K562 (cell line): Measurements from ENCODE around the gene NUDT21. TPM values are rescaled to one million over a fixed set of nuclear protein-coding genes. Genes with fewer than 3 reads are reported as not detected.

Source experiments
- ATAC-seq: fragments of 200-7000 bp; cut with Tn5 transposase; 3 replicates; pipeline ENCODE4 v1.9.1; 2020; ENCODE audit warnings: moderate library complexity
- BruUV-seq: library from RNA; stranded (reverse); fragments of 400-500 nt; replicated peaks from 2 replicates; lab custom pipeline; 2021; lab: Mats Ljungman, UMichigan
- CTCF ChIA-PET: fragments of 300-600 bp; formaldehyde crosslinking; extraction: SDS; loops from one replicate; lab custom pipeline; 2021; ENCODE audit warnings: low intra/inter-chr PET ratio; lab: Yijun Ruan, JAX
- POLR2A ChIA-PET: fragments of 300-600, 350-650 bp; sonication (Branson Sonifier 250); formaldehyde crosslinking; extraction: SDS; loops from one replicate; lab custom pipeline; 2021; ENCODE audit warnings: antibody characterized with exemption, inconsistent platforms; lab: Yijun Ruan, JAX
- DNase-seq, 4 experiments: peaks; one replicate each; pipeline versions ENCODE4 v3.0.0 to v3.0.0-alpha.2; 2011 to 2018; ENCODE audit warnings: low spot score in 3 of 4, mixed read lengths in 3 of 4; ENCODE audit errors: extremely low read depth in 1 of 4
- FAIRE-seq: peaks from 2 replicates; lab custom pipeline; 2011; peaks lifted over from hg19 to GRCh38; lab: Jason Lieb, UNC
- H2AFZ ChIP-seq: 2 replicates; pipeline ENCODE4 v1.6.0; 2011; ENCODE audit warnings: low read depth, low read length, control low read depth, inconsistent platforms
- H3K27ac ChIP-seq: fragments of 200-600 bp; 3 replicates; pipeline ENCODE4 v1.8.0; 2011; ENCODE audit warnings: low read depth, mild to moderate bottlenecking, control low read depth, inconsistent platforms, low read length, moderate library complexity, mixed read lengths; ENCODE audit errors: extremely low read depth
- H3K27me3 ChIP-seq, 2 experiments: fragments of 300-600 bp in 1 of 2; 2 replicates in 1 of 2; 3 replicates in 1 of 2; pipeline versions ENCODE4 v1.6.0 to v1.8.0; 2011; ENCODE audit warnings: inconsistent platforms in 2 of 2, low read length in 2 of 2, mild to moderate bottlenecking in 1 of 2, mixed read lengths in 1 of 2, moderate library complexity in 1 of 2; ENCODE audit not compliant: control insufficient read depth in 2 of 2, insufficient read depth in 2 of 2
- H3K36me3 ChIP-seq: fragments of 300-600 bp; 3 replicates; pipeline ENCODE4 v1.8.0; 2011; ENCODE audit warnings: mild to moderate bottlenecking, low read length, inconsistent platforms; ENCODE audit not compliant: control insufficient read depth, insufficient read depth
- H3K4me1 ChIP-seq, 2 experiments: fragments of 200-600 bp in 1 of 2; replicated peaks in 1 of 2; 2 replicates in 1 of 2; 3 replicates in 1 of 2; pipeline versions ENCODE4 v1.5.1 to v1.8.0; 2011; ENCODE audit warnings: inconsistent platforms in 2 of 2, low read length in 2 of 2, mild to moderate bottlenecking in 1 of 2, mixed read lengths in 1 of 2, moderate library complexity in 1 of 2; ENCODE audit not compliant: control insufficient read depth in 2 of 2, insufficient read depth in 2 of 2
- H3K4me2 ChIP-seq: 2 replicates; pipeline ENCODE4 v1.6.1; 2011; ENCODE audit warnings: low read length, control low read depth, inconsistent platforms, mixed read lengths; ENCODE audit not compliant: insufficient read depth
- H3K4me3 ChIP-seq: fragments of 200-600 bp; sonication (generic), shearing (Covaris generic); 2 replicates; pipeline ENCODE4 v1.5.1; 2016; ENCODE audit warnings: control low read depth, inconsistent platforms
- H3K79me2 ChIP-seq: fragments of 200-600 bp; 3 replicates; pipeline ENCODE4 v1.8.0; 2011; ENCODE audit warnings: low read length, inconsistent platforms; ENCODE audit not compliant: control insufficient read depth, insufficient read depth
- H3K9ac ChIP-seq, 2 experiments: 2 replicates each; pipeline versions ENCODE4 v1.6.0 to v1.6.1; 2011; ENCODE audit warnings: low read depth in 2 of 2, low read length in 2 of 2, control low read depth in 1 of 2, inconsistent platforms in 1 of 2, mild to moderate bottlenecking in 1 of 2, mixed read lengths in 1 of 2; ENCODE audit not compliant: insufficient read depth in 1 of 2
- H3K9me1 ChIP-seq: one replicate; pipeline ENCODE4 v1.6.0; 2011; ENCODE audit warnings: inconsistent platforms, mild to moderate bottlenecking, low read length, moderate library complexity; ENCODE audit not compliant: control insufficient read depth, insufficient read depth
- H3K9me3 ChIP-seq: replicated peaks from 2 replicates; pipeline ENCODE4 v1.5.1; 2011; ENCODE audit warnings: low read depth, low read length, inconsistent platforms; ENCODE audit not compliant: control insufficient read depth, insufficient read depth
- H4K20me1 ChIP-seq: replicated peaks from 2 replicates; pipeline ENCODE4 v1.6.1; 2011; ENCODE audit warnings: low read length, inconsistent platforms, mixed read lengths; ENCODE audit not compliant: control insufficient read depth, insufficient read depth
- EP400 ChIP-seq: fragments of 450-650 bp; IDR thresholded peaks from 2 replicates; pipeline ENCODE4 v1.6.1; 2017; ENCODE audit warnings: antibody characterized with exemption, mild to moderate bottlenecking, moderate library complexity
- GABPA ChIP-seq: fragments of 200-800 bp; sonication (Bioruptor generic); conservative IDR thresholded peaks from 2 replicates; pipeline ENCODE4 v1.6.1; 2016; ENCODE audit warnings: low read depth, missing genetic modification characterization, missing compliant biosample characterization
- HNRNPLL ChIP-seq: fragments of 200-400 bp; formaldehyde crosslinking; IDR thresholded peaks from 2 replicates; pipeline ENCODE4 v1.6.1; 2017; ENCODE audit warnings: low read length, low read depth, mild to moderate bottlenecking; ENCODE audit not compliant: poor library complexity, severe bottlenecking
- PHB2 ChIP-seq: fragments of 450-650 bp; IDR thresholded peaks from 2 replicates; pipeline ENCODE4 v1.6.1; 2017; ENCODE audit warnings: low read depth
- SPI1 ChIP-seq: IDR thresholded peaks from 2 replicates; pipeline ENCODE4 v1.6.1; 2011; ENCODE audit warnings: low read depth, low read length, control low read depth, borderline replicate concordance
- WHSC1 ChIP-seq: IDR thresholded peaks from one replicate; pipeline ENCODE4 v1.6.1; 2012; ENCODE audit warnings: low read length, control low read depth, inconsistent platforms
- ZNF124 ChIP-seq: sonication (generic); formaldehyde crosslinking; IDR thresholded peaks from 2 replicates; pipeline ENCODE4 v1.8.1; 2022; ENCODE audit warnings: missing genetic modification reagents
- WGBS: fragments of 100-300 bp; shearing (Covaris generic); methylation state at CpG from one replicate; pipeline ENCODE4 v1.1.6; 2016; ENCODE audit warnings: low coverage, mixed read lengths; ENCODE audit not compliant: insufficient coverage; ENCODE audit errors: missing lambda C conversion rate; 5-methylcytosine and 5-hydroxymethylcytosine counted together
- in situ Hi-C: fragments of 300-500 bp; cut with MboI; formaldehyde crosslinking; loops from 4 replicates; pipeline ENCODE4 v1.15.0; 2018; ENCODE audit warnings: inconsistent platforms, mixed read lengths
- intact Hi-C: fragments of 100-400 bp; cut with micrococcal nuclease; formaldehyde crosslinking; loops from 2 replicates; pipeline ENCODE4 v1.14.2; 2022
- polyA plus RNA-seq, 8 experiments: library from polyadenylated mRNA; depleted of rRNA in 4 of 8; stranded (reverse) in 5 of 8; unstranded in 3 of 8; fragments of >200 nt; fragmentation: Nextera tagmentation in 2 of 8; fragmentation: Illumina TruSeq in 1 of 8; extraction: Ambion mirVana in 2 of 8; extraction: Trizol in 1 of 8; gene quantifications; 2 replicates each; pipeline versions ENCODE4 v1.2.1 to v1.2.3, GENCODE V29; 2011 to 2014; ENCODE audit warnings: inconsistent platforms in 1 of 8, missing spikeins in 1 of 8
- total RNA-seq, 7 experiments: library from RNA; depleted of rRNA in 6 of 7; stranded (reverse); fragments of >200 nt in 6 of 7; fragmentation: Illumina TruSeq in 2 of 7; extraction: Trizol in 2 of 7; gene quantifications; 2 replicates each; pipeline versions ENCODE4 v1.2.1 to v1.2.3, GENCODE V29; 2011 to 2021; ENCODE audit warnings: low replicate concordance in 1 of 7
- TF ChIP-seq, protein P1 (sequence below): sonication (generic); formaldehyde crosslinking; IDR thresholded peaks from 2 replicates; pipeline ENCODE4 v1.8.0; 2022; ENCODE audit warnings: mild to moderate bottlenecking, missing genetic modification reagents

The NUDT21 gene
- total and polyA plus RNA-seq, 9 of the 15 experiments (the other 6 are each of a cell fraction or from before 2014, with no cell fraction given) = 62.4 to 218 (median 121) TPM

DNA sequence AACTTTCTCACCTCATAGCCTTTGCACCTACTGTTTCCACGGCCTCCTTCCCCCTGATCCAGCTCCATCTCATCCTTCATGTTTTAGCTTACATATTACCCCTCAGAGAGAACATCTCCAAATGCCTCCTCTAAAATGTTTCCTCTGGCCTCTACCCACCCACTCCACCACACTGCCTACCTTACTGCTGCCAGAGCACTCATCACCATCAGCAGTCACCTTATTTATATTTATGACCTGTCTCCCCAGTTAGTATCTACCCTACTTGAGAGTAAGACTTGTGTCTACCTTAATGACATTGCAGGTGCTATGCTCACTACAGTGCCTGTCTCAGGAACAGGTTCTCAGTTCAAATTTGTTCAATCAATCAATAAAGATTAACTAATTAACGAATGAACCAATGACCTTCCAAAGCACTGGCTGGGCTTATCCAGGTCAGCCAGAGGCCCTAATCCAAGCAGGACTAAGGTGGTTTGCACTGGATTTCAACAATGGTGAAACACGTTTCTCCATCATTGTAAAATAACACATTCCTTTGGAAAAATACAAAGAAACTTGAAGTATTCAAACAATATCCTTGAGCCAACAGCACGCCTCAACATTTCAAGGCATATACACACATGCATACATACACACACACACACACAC is 66.9 kb downstream of the NUDT21 start:
- Histone ChIP-seq H3K79me2 (no peaks in the 10 kb centered on the region), H4K20me1 (no peaks in the 10 kb centered on the region), H3K27ac (no peak overlapping the region), H3K27me3 (no peaks in the 10 kb centered on the region), H2AFZ (no peak overlapping the region), H3K4me3 (no peak overlapping the region), H3K36me3 (peaks cover 83% of the 10 kb centered on the region), H3K4me2 (no peak overlapping the region), H3K9me1 (no peaks in the 10 kb centered on the region), H3K4me1 (no peaks in the 10 kb centered on the region), H3K9ac (no peak overlapping the region), H3K9me3 (peaks cover 11% of the 10 kb centered on the region)
- DNase-seq (no peak), ATAC-seq (no peak), FAIRE-seq (no peak)
- BruUV-seq = no TSS peak
- in situ Hi-C loops = no loop called here
- ChIA-PET POLR2A (interaction anchor here (1.7 kb wide), 1 partner anchor 16 kb away, joined by 13 read pairs; no protein-coding TSS in a partner anchor), CTCF (interaction anchor here (0.7 kb wide), 1 partner anchor 28 kb away, joined by 3 read pairs; no protein-coding TSS in a partner anchor)
- 95% methylated on average over 4 of the region's 4 CpGs for WGBS
- intact Hi-C loops = no loop called here
- TF ChIP-seq HNRNPLL = no peak
- TF ChIP-seq PHB2 = no peak
- TF ChIP-seq SPI1 = no peak
- TF ChIP-seq, all 486 proteins: peak for 0

DNA sequence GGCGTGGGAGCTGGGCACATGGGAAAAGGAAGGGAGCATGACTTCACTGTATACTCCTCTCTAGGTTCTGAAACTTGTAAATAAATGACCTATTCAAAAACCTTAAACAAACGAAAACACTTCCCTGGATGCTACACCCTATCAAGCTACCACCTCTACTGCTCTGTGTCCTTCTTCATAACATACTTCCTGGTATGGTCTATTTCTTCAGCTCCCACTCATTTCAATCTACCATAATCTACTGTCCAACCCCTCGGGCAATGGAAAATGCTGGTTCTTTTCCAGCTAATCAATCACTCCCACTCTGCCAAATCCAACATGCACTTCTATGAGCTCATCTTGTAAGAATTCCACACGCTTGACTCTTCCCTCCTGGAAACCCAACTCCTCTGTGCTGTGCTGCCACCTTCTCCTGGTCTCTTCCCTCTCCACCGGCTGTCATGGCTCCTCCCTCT is 68.2 kb downstream of the NUDT21 start:
- 0 out of 3 replicates have a peak, but pooled peaks cover 2% of the 10 kb centered on the region for H3K79me2 ChIP-seq
- DNase-seq = no peak
- FAIRE-seq = no peak
- no peak overlapping the region for H3K4me2 ChIP-seq
- intact Hi-C loops = no loop called here
- no peaks in the 10 kb centered on the region for H3K9me1 ChIP-seq
- ChIA-PET CTCF (no interaction called here), POLR2A (interaction anchor here (0.6 to 1.7 kb wide), 4 partner anchors 17 to 829 kb away, joined by 3 to 13 read pairs (median 3); no protein-coding TSS in a partner anchor)
- in situ Hi-C loops = no loop called here
- H3K9me3 ChIP-seq = peaks cover 11% of the 10 kb centered on the region
- BruUV-seq = no TSS peak
- peaks cover 84% of the 10 kb centered on the region for H3K36me3 ChIP-seq
- H4K20me1 ChIP-seq = no peaks in the 10 kb centered on the region
- no peak overlapping the region for H3K4me3 ChIP-seq
- ATAC-seq = no peak
- no peaks in the 10 kb centered on the region for H3K4me1 ChIP-seq
- no peak overlapping the region for H3K9ac ChIP-seq
- H2AFZ ChIP-seq = no peak overlapping the region
- no peaks in the 10 kb centered on the region for H3K27me3 ChIP-seq
- 85% methylated on average over 5 of the region's 5 CpGs for WGBS
- no peak overlapping the region for H3K27ac ChIP-seq
- no peak for TF ChIP-seq ZNF124 (CRISPR knock-in tag)
- TF ChIP-seq, protein P1, sequence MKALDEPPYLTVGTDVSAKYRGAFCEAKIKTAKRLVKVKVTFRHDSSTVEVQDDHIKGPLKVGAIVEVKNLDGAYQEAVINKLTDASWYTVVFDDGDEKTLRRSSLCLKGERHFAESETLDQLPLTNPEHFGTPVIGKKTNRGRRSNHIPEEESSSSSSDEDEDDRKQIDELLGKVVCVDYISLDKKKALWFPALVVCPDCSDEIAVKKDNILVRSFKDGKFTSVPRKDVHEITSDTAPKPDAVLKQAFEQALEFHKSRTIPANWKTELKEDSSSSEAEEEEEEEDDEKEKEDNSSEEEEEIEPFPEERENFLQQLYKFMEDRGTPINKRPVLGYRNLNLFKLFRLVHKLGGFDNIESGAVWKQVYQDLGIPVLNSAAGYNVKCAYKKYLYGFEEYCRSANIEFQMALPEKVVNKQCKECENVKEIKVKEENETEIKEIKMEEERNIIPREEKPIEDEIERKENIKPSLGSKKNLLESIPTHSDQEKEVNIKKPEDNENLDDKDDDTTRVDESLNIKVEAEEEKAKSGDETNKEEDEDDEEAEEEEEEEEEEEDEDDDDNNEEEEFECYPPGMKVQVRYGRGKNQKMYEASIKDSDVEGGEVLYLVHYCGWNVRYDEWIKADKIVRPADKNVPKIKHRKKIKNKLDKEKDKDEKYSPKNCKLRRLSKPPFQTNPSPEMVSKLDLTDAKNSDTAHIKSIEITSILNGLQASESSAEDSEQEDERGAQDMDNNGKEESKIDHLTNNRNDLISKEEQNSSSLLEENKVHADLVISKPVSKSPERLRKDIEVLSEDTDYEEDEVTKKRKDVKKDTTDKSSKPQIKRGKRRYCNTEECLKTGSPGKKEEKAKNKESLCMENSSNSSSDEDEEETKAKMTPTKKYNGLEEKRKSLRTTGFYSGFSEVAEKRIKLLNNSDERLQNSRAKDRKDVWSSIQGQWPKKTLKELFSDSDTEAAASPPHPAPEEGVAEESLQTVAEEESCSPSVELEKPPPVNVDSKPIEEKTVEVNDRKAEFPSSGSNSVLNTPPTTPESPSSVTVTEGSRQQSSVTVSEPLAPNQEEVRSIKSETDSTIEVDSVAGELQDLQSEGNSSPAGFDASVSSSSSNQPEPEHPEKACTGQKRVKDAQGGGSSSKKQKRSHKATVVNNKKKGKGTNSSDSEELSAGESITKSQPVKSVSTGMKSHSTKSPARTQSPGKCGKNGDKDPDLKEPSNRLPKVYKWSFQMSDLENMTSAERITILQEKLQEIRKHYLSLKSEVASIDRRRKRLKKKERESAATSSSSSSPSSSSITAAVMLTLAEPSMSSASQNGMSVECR = no peak
- no peak for TF ChIP-seq EP400
- no peak for TF ChIP-seq WHSC1
- no peak for TF ChIP-seq GABPA (tag)
